Measurements from ENCODE around the gene SLC35D2.

SLC35D2 gene

DNA sequence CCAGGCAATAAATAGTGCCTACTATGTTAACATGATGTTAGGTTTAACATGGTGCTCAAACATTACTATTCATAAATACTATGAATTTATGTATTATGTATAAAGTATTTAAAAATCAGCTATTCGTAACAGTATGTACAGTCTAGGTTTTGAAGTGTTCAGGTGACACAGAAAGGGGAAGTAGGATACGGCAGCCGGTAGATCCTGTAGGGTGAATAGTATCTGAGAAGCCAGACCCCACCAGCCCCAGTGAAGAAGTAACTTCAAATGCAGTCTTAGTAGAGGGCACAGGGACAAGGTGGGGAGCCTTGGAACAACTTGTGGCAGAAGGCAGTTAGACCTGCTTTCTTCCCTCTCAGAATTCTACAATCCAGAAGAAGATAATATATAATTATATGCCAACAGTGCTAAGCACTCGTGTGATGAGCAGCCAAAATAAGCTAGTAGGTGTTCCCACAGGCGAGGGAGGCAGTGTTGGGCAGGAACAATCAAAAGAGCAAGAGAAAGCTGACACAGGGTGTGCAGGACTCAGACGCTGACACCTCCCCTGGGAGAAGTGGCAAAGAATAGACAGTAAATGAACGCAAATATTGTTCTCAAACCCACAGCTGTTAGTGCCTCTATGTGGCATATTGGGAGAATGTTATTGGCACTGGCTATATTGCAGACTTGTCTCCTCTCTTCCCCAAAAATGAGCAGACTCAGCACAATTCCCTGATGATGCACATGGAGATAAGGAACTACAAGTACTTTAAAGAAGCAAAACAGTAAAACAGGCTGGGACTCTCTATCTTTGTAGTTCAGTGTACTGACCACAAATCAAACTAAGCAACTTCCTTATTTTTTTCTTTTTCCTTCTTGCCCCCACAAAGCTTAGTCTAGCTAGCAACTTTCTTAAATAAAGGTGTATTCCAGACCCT is 30.1 kb upstream of the SLC35D2 start:
- DNase-seq (ENCODE audit: extremely low read depth, low read depth) = no peak
- TF ChIP-seq, protein P1, sequence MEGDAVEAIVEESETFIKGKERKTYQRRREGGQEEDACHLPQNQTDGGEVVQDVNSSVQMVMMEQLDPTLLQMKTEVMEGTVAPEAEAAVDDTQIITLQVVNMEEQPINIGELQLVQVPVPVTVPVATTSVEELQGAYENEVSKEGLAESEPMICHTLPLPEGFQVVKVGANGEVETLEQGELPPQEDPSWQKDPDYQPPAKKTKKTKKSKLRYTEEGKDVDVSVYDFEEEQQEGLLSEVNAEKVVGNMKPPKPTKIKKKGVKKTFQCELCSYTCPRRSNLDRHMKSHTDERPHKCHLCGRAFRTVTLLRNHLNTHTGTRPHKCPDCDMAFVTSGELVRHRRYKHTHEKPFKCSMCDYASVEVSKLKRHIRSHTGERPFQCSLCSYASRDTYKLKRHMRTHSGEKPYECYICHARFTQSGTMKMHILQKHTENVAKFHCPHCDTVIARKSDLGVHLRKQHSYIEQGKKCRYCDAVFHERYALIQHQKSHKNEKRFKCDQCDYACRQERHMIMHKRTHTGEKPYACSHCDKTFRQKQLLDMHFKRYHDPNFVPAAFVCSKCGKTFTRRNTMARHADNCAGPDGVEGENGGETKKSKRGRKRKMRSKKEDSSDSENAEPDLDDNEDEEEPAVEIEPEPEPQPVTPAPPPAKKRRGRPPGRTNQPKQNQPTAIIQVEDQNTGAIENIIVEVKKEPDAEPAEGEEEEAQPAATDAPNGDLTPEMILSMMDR (IDR thresholded peaks at IDR 0.05; ENCODE audit: low read depth, low read length) = no peak

DNA sequence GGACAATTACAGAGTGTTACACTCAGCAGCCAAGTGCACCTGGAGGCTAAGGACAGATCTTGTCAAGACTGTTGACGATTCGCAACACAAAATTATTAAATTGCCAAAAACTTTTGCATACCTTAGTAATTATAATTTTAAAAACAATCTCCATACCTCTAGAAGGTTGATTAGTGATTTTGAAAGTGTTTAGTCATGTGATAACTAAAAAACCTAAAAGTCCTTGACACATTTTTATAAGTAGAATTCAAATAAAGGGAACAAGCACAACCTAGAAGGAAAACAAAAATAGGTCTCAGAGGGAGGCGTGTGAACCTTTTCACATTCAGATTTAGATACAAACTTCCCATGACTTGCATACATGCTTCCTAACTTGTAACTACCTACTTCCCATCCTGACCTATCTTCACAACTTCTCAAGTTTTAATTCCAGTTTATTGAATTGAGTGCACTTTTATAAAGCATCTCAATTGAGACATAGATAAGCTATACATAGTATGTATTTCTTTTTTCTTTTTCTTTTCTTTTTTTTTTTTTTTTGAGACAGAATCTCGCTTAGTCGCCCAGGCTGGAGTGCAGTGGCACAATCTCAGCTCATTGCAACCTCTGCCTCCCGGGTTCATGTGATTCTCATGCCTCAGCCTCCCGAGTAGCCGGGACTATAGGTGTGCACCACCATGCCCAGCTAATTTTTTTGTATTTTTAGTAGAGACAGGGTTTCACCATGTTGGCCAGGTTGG is 28.8 kb upstream of the SLC35D2 start:
- TF ChIP-seq, protein P1 (IDR thresholded peaks at IDR 0.05; ENCODE audit: low read depth, low read length) = no peak
- no peak for DNase-seq (ENCODE audit: extremely low read depth, low read depth)

DNA sequence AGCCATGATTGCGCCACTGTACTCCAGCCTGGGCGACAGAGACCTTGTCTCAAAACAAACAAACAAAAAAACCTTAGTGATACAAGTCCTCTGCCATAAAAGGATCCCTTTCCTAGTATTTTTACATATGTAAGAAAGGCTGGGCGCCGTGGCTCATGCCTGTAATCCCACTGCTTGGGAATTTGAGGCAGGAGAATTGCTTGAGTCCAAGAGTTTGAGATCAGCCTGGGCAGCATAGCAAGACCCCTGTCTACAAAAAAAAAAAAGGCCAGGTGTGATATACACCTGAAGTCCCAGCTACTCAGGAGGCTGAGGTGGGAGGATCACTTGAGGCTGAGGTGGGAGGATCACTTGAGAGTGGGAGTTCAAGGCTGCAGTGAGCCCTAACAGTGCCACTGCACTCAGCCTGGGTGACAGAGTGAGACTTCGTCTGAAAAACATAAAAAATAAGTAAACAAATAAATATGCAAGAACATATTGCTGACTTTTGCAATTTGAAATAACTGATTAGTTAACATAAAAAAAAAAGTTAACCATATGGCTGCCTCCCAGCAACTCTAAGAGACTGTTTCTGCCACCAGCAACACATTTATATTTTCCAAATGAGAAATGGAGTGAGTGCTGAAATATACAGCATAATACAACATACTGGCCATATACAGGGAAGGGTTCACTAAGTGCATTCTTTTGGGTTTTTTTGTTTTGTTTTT is 27.8 kb upstream of the SLC35D2 start:
- DNase-seq (ENCODE audit: extremely low read depth, low read depth) = no peak
- TF ChIP-seq, protein P1 (IDR thresholded peaks at IDR 0.05; ENCODE audit: low read depth, low read length) = no peak

DNA sequence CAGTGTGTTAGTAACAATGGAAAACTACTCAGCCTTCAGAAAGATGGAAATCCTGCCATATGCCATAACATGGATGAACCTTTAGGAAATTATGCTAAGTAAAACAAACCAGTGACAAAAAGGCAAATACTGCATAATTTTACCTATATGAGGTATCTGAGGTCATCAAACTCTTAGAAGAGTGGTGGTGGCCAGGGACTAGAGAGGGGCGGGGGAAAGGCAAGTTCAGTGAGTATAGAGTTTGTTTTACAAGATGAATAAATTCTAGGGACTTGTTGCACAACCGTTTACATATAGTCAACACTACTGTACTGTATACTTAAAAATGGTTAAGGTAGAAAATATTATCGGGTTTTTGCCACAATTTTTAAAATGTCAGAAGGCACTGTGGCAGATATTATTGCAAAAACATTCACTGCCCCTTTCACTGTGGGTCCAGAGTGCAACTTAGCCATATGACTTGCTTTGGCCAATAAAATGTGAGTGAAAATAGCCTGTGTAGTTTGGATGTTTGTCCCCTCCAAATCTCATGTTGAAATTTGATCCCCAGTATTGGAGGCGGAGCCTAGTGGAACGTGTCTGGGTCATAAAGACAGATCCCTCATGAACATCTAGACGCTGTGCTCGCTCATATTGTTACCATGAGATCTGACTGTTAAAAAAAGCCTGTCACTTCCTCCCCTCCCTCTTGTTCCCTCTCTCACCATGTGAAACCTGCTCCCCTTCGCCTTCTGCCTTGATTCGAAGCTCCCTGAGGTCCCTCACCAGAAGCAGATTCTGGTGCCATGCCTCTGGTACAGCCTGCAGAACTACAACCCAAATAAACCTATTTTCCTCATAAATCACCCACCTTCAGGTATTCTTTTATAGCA is 25.1 kb upstream of the SLC35D2 start:
- TF ChIP-seq, protein P1 (IDR thresholded peaks at IDR 0.05; ENCODE audit: low read depth, low read length) = no peak
- DNase-seq (ENCODE audit: extremely low read depth, low read depth) = no peak

DNA sequence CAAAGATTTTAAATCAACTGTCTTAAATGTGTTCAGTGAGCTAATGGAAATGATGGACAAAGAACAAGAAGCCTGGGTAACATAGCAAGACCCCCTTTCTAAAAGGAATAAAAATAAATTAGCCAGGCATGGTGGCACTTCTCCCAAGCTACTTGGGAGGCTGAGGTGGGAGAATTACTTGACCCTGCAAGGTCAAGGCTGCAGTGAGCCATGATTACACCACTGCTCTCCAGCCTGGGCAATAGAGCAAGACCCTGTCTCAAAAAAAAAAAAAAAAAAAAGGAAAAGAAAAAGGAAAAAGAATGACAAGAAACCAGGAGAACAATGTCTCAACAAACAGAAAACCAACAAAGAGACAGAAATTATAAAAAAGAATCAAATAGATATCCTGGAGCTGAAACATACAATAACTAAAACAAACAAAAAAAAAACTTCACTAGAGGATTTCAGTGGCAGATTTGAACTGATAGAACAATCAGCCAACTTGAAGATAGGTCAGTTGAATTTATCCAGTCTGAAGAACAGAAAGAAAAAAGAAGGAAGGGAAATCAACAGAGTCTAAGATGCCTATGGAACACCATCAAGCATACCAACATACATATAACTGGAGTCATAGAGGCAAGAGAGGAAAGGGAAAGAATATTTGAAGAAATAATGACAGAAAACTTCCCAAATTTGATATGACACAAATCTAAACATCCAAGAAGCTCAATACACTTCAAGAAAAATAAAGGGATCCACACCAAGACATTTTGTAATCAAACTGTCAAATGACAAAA is 16.8 kb upstream of the SLC35D2 start:
- TF ChIP-seq, protein P1 (IDR thresholded peaks at IDR 0.05; ENCODE audit: low read depth, low read length) = no peak
- no peak for DNase-seq (ENCODE audit: extremely low read depth, low read depth)

DNA sequence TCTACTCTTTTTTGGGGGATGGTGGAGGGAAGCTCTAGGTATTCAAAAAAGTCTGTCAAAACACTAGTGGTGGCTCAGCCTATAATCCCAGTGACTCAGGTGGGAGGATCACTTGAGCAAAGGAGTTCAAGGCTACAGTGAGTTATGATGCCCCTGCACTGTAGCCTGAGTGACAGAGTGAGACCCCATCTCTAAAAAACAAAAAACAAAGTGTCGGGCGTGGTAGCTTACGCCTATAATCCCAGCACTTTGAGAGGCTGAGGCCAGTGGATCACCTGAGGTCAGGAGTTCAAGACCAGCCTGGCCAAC is 15.8 kb upstream of the SLC35D2 start:
- TF ChIP-seq, protein P1 (IDR thresholded peaks at IDR 0.05; ENCODE audit: low read depth, low read length) = no peak
- DNase-seq (ENCODE audit: extremely low read depth, low read depth) = no peak

Data from AG09319 (cell line).